ENCODE results near the gene GGCT. TPM values are rescaled to one million over a fixed set of nuclear protein-coding genes. Genes with fewer than 3 reads are reported as not detected.

The GGCT gene
- total RNA-seq, 1 experiment from 2014 or later: 77.6 TPM

GRCh38 chr7:30479202-30480120 is 25.2 kb downstream of the GGCT start:
- peaks cover 13% of the 10 kb centered on the region for H3K4me1 ChIP-seq (replicated peaks)
- peak overlapping the region; percentile 55 for H3K27ac ChIP-seq
- H3K9me3 ChIP-seq (replicated peaks): no peaks in the 10 kb centered on the region
- no peaks in the 10 kb centered on the region for H3K36me3 ChIP-seq
- H3K4me3 ChIP-seq: peak overlapping the region; percentile 62
- DNase-seq (ENCODE audit: low read depth in 1 of 2, low spot score in 2 of 2): peak in 1 of 2 experiments; percentile 29
- no peaks in the 10 kb centered on the region for H3K27me3 ChIP-seq (replicated peaks)

DNA sequence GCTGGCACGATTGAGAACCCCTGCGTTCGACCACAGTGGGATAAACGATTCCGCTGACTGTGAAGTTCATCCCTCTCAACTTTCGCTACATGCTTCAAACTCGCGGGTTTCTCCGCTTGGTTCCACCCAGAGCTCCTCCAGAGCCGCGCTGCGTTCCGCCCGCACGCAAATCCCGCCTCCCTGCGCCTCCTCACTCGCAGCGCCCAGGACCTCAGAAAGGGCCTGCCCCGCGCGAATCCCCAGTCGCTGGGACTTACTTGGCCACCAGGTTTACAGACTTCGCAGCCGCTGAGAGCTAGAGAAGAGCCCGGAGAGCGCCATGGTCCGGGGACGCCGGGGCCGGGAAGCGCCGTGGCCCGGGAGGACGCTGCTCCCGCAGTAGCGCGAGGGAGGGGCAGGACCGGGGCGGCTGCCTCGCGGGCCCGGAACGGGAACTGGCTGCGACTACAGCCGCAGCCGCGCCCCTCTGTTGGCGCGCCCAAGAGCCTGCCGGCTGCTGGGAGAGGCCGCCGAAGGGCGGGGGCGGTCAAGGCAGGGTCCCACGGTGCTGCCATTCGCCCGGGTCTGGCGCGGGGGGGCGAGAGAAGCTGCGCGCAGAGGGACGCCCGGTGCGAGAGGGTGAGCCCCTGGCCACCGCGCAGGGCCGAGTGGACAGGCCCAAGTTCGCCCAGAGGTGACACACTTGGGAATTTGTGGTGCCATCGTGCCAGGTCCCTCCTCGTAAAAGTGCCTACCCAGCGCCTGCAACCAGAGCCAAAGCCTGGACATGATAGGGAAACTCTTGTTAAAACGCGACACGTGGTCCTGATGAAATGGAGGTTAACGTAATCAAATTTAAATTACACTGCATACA is 26.1 kb downstream of the GGCT start, which contains the start of gene NOD1:
Gene NOD1, minus strand, starts transcription at position 436 of the 853 bp plus-strand sequence. CDS start 21,863 bp downstream, outside the sequence.
- Histone ChIP-seq H3K4me1 (replicated peaks) (peaks cover 13% of the 10 kb centered on the region), H3K9me3 (replicated peaks) (no peaks in the 10 kb centered on the region), H3K27ac (peak within 1 kb of the TSS; percentile 55), H3K27me3 (replicated peaks) (no peaks in the 10 kb centered on the region), H3K4me3 (peak within 1 kb of the TSS; percentile 62), H3K36me3 (no peaks in the 10 kb centered on the region)
- peak; percentile 72 to 86 for DNase-seq (ENCODE audit: low read depth in 1 of 2, low spot score in 2 of 2)

- Histone ChIP-seq H3K4me1 (replicated peaks) (peaks cover 13% of the 10 kb centered on the region), H3K36me3 (no peaks in the 10 kb centered on the region), H3K27ac (no peak overlapping the region), H3K9me3 (replicated peaks) (no peaks in the 10 kb centered on the region), H3K27me3 (replicated peaks) (no peaks in the 10 kb centered on the region), H3K4me3 (no peak overlapping the region)
- DNase-seq (ENCODE audit: low read depth in 1 of 2, low spot score in 2 of 2): no peak
These were observed 28.0 kb downstream of the GGCT start for GRCh38 chr7:30476459-30477145.

GRCh38 chr7:30475580-30475979 is 29.0 kb downstream of the GGCT start:
- Histone ChIP-seq H3K36me3 (no peaks in the 10 kb centered on the region), H3K27ac (no peak overlapping the region), H3K9me3 (replicated peaks) (no peaks in the 10 kb centered on the region), H3K4me3 (no peak overlapping the region), H3K27me3 (replicated peaks) (no peaks in the 10 kb centered on the region), H3K4me1 (replicated peaks) (peaks cover 23% of the 10 kb centered on the region)
- DNase-seq (ENCODE audit: low read depth in 1 of 2, low spot score in 2 of 2): no peak

GRCh38 chr7:30474893-30475292 is 29.7 kb downstream of the GGCT start:
- Histone ChIP-seq H3K4me3 (no peak overlapping the region), H3K4me1 (replicated peaks) (peaks cover 30% of the 10 kb centered on the region), H3K36me3 (no peaks in the 10 kb centered on the region), H3K27ac (no peak overlapping the region), H3K9me3 (replicated peaks) (no peaks in the 10 kb centered on the region), H3K27me3 (replicated peaks) (no peaks in the 10 kb centered on the region)
- no peak for DNase-seq (ENCODE audit: low read depth in 1 of 2, low spot score in 2 of 2)

GRCh38 chr7:30474485-30474884 is 30.1 kb downstream of the GGCT start:
- H3K27ac ChIP-seq: no peak overlapping the region
- H3K36me3 ChIP-seq: no peaks in the 10 kb centered on the region
- DNase-seq (ENCODE audit: low read depth in 1 of 2, low spot score in 2 of 2): no peak
- no peak overlapping the region for H3K4me3 ChIP-seq
- H3K4me1 ChIP-seq (replicated peaks): peaks cover 34% of the 10 kb centered on the region
- no peaks in the 10 kb centered on the region for H3K27me3 ChIP-seq (replicated peaks)
- no peaks in the 10 kb centered on the region for H3K9me3 ChIP-seq (replicated peaks)

DNA sequence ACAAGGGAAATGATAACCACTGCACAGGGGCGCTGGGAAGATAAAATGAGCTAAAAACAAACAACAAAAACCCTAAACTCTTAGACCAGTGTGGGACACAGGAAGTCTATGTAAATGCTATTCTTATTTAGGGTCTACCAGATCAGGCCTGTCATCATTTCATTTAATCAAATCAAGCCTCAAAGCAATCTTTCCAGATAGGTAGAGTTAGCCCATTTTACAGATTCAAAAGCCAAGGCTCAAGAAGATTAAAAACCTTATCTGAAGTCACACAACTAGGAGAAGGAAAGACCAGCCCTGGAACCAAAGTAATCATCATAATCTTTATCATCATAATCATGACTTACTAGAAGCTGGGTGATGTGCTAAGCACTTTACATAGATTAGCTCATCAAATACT is 30.7 kb downstream of the GGCT start:
- no peaks in the 10 kb centered on the region for H3K27me3 ChIP-seq (replicated peaks)
- no peak overlapping the region for H3K27ac ChIP-seq
- DNase-seq (ENCODE audit: low read depth in 1 of 2, low spot score in 2 of 2): no peak
- no peaks in the 10 kb centered on the region for H3K36me3 ChIP-seq
- no peak overlapping the region for H3K4me3 ChIP-seq
- H3K4me1 ChIP-seq (replicated peaks): peaks cover 32% of the 10 kb centered on the region
- no peaks in the 10 kb centered on the region for H3K9me3 ChIP-seq (replicated peaks)

DNA sequence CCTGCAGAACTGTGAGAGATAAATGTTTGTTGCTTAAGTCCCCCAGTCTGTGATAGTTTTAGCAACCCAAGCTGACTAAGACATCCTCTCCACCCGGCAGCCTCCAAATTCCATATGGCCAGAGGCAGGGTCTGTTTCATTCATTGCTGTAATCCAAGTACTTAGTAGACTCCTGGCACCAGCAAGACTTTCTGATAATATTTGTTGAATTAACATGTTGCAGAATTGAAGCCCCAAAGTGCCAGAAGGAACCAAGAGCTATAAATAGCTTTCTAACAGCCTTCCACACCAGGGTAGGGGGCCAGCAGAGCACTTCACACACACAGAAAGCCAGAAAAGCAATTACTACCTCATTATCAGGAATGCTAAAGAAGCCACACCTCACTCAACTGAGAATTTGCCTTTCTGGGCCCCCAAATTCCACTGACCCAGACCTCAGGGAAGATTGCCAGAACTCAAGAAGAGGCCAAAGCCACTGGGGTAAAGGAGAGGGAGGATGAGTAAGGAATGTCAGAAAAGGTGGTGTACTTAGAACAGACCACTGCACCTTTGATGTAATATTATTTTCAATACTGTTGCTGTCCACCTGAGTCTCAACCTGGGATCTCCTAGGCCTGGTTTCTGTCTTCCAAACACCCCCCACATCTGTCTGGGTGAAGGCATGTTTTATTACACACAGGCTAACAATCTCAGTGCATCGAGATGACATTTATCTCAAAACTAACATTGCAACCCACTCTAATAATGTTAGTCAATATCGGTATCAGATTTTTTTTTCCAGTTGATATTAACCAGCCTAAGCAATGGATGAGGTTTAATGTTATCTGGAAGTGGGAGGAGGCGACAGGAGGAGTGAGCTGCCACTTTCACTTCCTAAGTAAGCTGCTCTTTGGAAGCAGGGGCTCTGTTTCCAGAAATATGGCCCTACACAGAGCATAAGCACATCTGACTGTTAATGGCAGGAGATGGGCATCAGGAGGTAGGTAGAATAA is 31.5 kb downstream of the GGCT start:
- no peaks in the 10 kb centered on the region; the same call in 1 of the 2 replicates for H3K36me3 ChIP-seq
- DNase-seq (ENCODE audit: low read depth in 1 of 2, low spot score in 2 of 2): no peak
- H3K27ac ChIP-seq: no peak overlapping the region
- H3K4me3 ChIP-seq: no peak overlapping the region
- H3K4me1 ChIP-seq (replicated peaks): peaks cover 36% of the 10 kb centered on the region
- H3K27me3 ChIP-seq (replicated peaks): no peaks in the 10 kb centered on the region
- no peaks in the 10 kb centered on the region for H3K9me3 ChIP-seq (replicated peaks)

DNA sequence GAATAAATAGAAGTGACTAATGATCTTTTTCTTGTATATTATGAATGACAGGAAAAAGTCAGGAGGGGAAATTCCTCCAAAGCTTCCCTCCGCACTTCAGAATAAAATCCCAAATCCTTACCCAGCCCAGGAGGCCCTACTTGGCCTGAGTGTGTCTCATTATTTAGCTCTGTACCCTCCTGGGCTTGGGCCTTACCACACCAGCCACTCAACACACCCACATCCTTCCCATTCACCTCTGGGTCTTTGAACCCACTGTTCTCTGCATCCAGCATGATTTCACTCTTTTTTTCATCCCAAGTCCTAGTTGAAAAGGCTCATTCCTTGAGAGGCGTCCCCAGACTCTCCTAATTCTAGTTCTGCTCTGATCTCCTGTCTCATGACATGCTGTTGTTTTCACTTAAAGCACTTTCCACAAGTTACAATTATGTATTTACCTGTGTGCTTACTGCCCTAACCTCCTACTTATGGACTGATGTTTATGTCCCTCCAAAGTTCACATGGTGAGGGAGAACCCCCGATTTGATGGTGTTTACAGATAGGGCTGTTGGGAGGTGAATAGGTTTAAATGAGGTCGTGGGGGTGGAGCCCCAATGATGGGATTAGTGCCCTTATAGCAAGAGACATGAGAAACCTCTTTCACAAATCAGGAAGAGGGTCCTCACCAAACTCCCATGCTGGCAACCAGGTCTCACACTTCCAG is 32.4 kb downstream of the GGCT start:
- no peaks in the 10 kb centered on the region; the same call in 1 of the 2 replicates for H3K36me3 ChIP-seq
- H3K27me3 ChIP-seq (replicated peaks): no peaks in the 10 kb centered on the region
- H3K9me3 ChIP-seq (replicated peaks): no peaks in the 10 kb centered on the region
- H3K4me1 ChIP-seq (replicated peaks): peaks cover 30% of the 10 kb centered on the region
- no peak for DNase-seq (ENCODE audit: low read depth in 1 of 2, low spot score in 2 of 2)
- no peak overlapping the region for H3K4me3 ChIP-seq
- no peak overlapping the region for H3K27ac ChIP-seq

GRCh38 chr7:30471205-30471604 is 33.4 kb downstream of the GGCT start:
- DNase-seq (ENCODE audit: low read depth in 1 of 2, low spot score in 2 of 2): peak in 1 of 2 experiments; percentile 27
- Histone ChIP-seq H3K27ac (no peak overlapping the region), H3K9me3 (replicated peaks) (no peaks in the 10 kb centered on the region), H3K27me3 (replicated peaks) (no peaks in the 10 kb centered on the region), H3K4me3 (no peak overlapping the region), H3K36me3 (no peaks in the 10 kb centered on the region; the same call in 1 of the 2 replicates), H3K4me1 (replicated peaks) (peaks cover 30% of the 10 kb centered on the region)

- no peaks in the 10 kb centered on the region for H3K27me3 ChIP-seq (replicated peaks)
- peak overlapping the region; percentile 30; the same call in 1 of the 2 replicates for H3K27ac ChIP-seq
- peaks cover 30% of the 10 kb centered on the region for H3K4me1 ChIP-seq (replicated peaks)
- H3K36me3 ChIP-seq: no peaks in the 10 kb centered on the region; the same call in 1 of the 2 replicates
- peak; percentile 55 to 68 for DNase-seq (ENCODE audit: low read depth in 1 of 2, low spot score in 2 of 2)
- H3K9me3 ChIP-seq (replicated peaks): no peaks in the 10 kb centered on the region
- H3K4me3 ChIP-seq: no peak overlapping the region
These were observed 33.9 kb downstream of the GGCT start for GRCh38 chr7:30470771-30471170.
